ENCODE measurements around the gene PPP3CA. TPM values are rescaled to one million over a fixed set of nuclear protein-coding genes. Genes with fewer than 3 reads are reported as not detected.

The PPP3CA gene
- total RNA-seq, 1 donor from 2014 or later = 16.7 TPM

- no peak overlapping the region for H3K27ac ChIP-seq (replicated peaks)
- DNase-seq = no peak
- peaks cover 3% of the 10 kb centered on the region for H3K36me3 ChIP-seq
- intact Hi-C loops (cut with micrococcal nuclease) = no loop called here
- no peak overlapping the region for H3K4me3 ChIP-seq
- TF ChIP-seq CTCF (IDR thresholded peaks at IDR 0.05; ENCODE audit: borderline replicate concordance) = no peak
- peaks cover 3% of the 10 kb centered on the region for H3K4me1 ChIP-seq
- no peaks in the 10 kb centered on the region for H3K27me3 ChIP-seq (ENCODE audit: low read depth)
- no peaks in the 10 kb centered on the region for H3K9me3 ChIP-seq (replicated peaks)
These were observed 273.0 kb downstream of the PPP3CA start for GRCh38 chr4:101074326-101074725.

GRCh38 chr4:101071241-101071640, 276.1 kb downstream of the PPP3CA start:
- H3K27ac ChIP-seq (replicated peaks) = no peak overlapping the region
- no peak for TF ChIP-seq CTCF (IDR thresholded peaks at IDR 0.05; ENCODE audit: borderline replicate concordance)
- H3K4me1 ChIP-seq = no peaks in the 10 kb centered on the region
- no peak overlapping the region for H3K4me3 ChIP-seq
- intact Hi-C loops (cut with micrococcal nuclease) = no loop called here
- no peaks in the 10 kb centered on the region for H3K27me3 ChIP-seq (ENCODE audit: low read depth)
- H3K9me3 ChIP-seq (replicated peaks) = no peaks in the 10 kb centered on the region
- H3K36me3 ChIP-seq = no peaks in the 10 kb centered on the region
- DNase-seq = no peak

GRCh38 chr4:101068115-101068514, 279.2 kb downstream of the PPP3CA start:
- peaks cover 26% of the 10 kb centered on the region for H3K4me1 ChIP-seq
- H3K27me3 ChIP-seq (ENCODE audit: low read depth) = no peaks in the 10 kb centered on the region
- no peaks in the 10 kb centered on the region for H3K36me3 ChIP-seq
- DNase-seq = no peak
- no peak overlapping the region for H3K27ac ChIP-seq (replicated peaks)
- no peaks in the 10 kb centered on the region for H3K9me3 ChIP-seq (replicated peaks)
- no peak for TF ChIP-seq CTCF (IDR thresholded peaks at IDR 0.05; ENCODE audit: borderline replicate concordance)
- no peak overlapping the region for H3K4me3 ChIP-seq
- intact Hi-C loops (cut with micrococcal nuclease) = no loop called here

GRCh38 chr4:101067383-101067782, 279.9 kb downstream of the PPP3CA start:
- no peak overlapping the region for H3K4me3 ChIP-seq
- DNase-seq = no peak
- H3K9me3 ChIP-seq (replicated peaks) = no peaks in the 10 kb centered on the region
- H3K4me1 ChIP-seq = peaks cover 29% of the 10 kb centered on the region
- intact Hi-C loops (cut with micrococcal nuclease) = no loop called here
- TF ChIP-seq CTCF (IDR thresholded peaks at IDR 0.05; ENCODE audit: borderline replicate concordance) = no peak
- H3K27me3 ChIP-seq (ENCODE audit: low read depth) = no peaks in the 10 kb centered on the region
- H3K27ac ChIP-seq (replicated peaks) = no peak overlapping the region
- no peaks in the 10 kb centered on the region for H3K36me3 ChIP-seq

DNA sequence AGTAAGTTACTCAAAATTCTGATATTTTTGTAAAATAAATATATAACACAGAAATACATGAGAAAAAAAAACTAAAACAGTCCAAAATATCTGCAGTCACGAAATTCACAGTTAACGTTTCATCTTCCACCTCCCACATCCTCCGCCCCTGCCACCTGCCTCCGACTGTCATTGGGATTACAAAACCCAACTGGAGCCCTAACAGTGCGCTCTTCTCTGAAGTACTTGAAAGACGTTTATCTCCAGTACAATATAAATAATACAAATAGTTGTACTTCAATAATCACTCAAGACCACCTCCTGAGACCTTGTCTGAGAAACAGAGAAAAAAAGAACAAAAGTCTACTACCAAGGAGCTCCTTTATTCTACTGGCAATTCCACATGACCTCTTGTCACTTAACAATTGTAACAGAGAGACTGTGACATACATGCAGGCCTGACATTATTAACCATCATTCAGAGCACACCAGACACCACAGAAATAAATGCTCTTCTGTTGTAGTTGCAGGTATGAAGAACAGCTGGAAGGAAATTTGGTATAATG, 280.6 kb downstream of the PPP3CA start:
- H3K27me3 ChIP-seq (ENCODE audit: low read depth) = no peaks in the 10 kb centered on the region
- peaks cover 29% of the 10 kb centered on the region for H3K4me1 ChIP-seq
- no peak for DNase-seq
- H3K36me3 ChIP-seq = no peaks in the 10 kb centered on the region
- no peak overlapping the region for H3K4me3 ChIP-seq
- intact Hi-C loops (cut with micrococcal nuclease) = no loop called here
- H3K27ac ChIP-seq (replicated peaks) = no peak overlapping the region
- no peak for TF ChIP-seq CTCF (IDR thresholded peaks at IDR 0.05; ENCODE audit: borderline replicate concordance)
- H3K9me3 ChIP-seq (replicated peaks) = no peaks in the 10 kb centered on the region
